HepG2 (cell line): Measurements from ENCODE around the gene PLEKHN1.

ENCODE experiments used
- CHD2 ChIP-seq: IDR thresholded peaks from 2 replicates; pipeline ENCODE4 v1.6.1; 2011; ENCODE audit warnings: low read depth, low read length, improper control_type of control experiment
- CTCF ChIP-seq: sonication (generic); formaldehyde crosslinking; IDR thresholded peaks from 2 replicates; pipeline ENCODE4 v1.5.0; 2020; ENCODE audit warnings: mild to moderate bottlenecking, missing genetic modification reagents, moderate library complexity
- DMAP1 ChIP-seq: IDR thresholded peaks from 2 replicates; pipeline ENCODE4 v1.6.1; 2016
- FOXA3 ChIP-seq: IDR thresholded peaks from 2 replicates; pipeline ENCODE4 v1.6.1; 2016; ENCODE audit warnings: missing genetic modification reagents, missing compliant biosample characterization
- ZNF274 ChIP-seq: sonication (generic); formaldehyde crosslinking; IDR thresholded peaks from 2 replicates; pipeline ENCODE4 v1.5.1; 2020; ENCODE audit warnings: mild to moderate bottlenecking, missing genetic modification reagents
- ZNF431 ChIP-seq: sonication (generic); formaldehyde crosslinking; IDR thresholded peaks from 2 replicates; pipeline ENCODE4 v1.9.0; 2022; ENCODE audit warnings: missing genetic modification reagents, low read depth, mild to moderate bottlenecking, borderline replicate concordance
- ZNF776 ChIP-seq: sonication (generic); formaldehyde crosslinking; IDR thresholded peaks from 2 replicates; pipeline ENCODE4 v1.4.0; 2020; ENCODE audit warnings: mild to moderate bottlenecking, missing genetic modification reagents
- ZNF777 ChIP-seq: sonication (generic); formaldehyde crosslinking; IDR thresholded peaks from 2 replicates; pipeline ENCODE4 v1.4.0; 2020; ENCODE audit warnings: missing genetic modification reagents
- ZNF780A ChIP-seq: sonication (generic); formaldehyde crosslinking; IDR thresholded peaks from 2 replicates; pipeline ENCODE4 v1.8.0; 2022; ENCODE audit warnings: mild to moderate bottlenecking, missing genetic modification reagents, moderate library complexity
- TF ChIP-seq, protein P1 (sequence below): sonication (generic); formaldehyde crosslinking; IDR thresholded peaks from 2 replicates; pipeline ENCODE4 v1.4.0; 2020; ENCODE audit warnings: missing genetic modification reagents, borderline replicate concordance

GRCh38 chr1:932173-932510 is 34.1 kb upstream of the PLEKHN1 start:
- TF ChIP-seq, protein P1, sequence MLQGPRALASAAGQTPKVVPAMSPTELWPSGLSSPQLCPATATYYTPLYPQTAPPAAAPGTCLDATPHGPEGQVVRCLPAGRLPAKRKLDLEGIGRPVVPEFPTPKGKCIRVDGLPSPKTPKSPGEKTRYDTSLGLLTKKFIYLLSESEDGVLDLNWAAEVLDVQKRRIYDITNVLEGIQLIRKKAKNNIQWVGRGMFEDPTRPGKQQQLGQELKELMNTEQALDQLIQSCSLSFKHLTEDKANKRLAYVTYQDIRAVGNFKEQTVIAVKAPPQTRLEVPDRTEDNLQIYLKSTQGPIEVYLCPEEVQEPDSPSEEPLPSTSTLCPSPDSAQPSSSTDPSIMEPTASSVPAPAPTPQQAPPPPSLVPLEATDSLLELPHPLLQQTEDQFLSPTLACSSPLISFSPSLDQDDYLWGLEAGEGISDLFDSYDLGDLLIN (CRISPR knock-in tag) = no peak
- TF ChIP-seq ZNF274 (no peak), CHD2 (no peak), DMAP1 (no peak), FOXA3 (CRISPR knock-in tag) (no peak), ZNF431 (CRISPR knock-in tag) (no peak), ZNF776 (CRISPR knock-in tag) (no peak), ZNF780A (CRISPR knock-in tag) (no peak), CTCF (no peak), ZNF777 (CRISPR knock-in tag) (no peak)
